Left ventricle myocardium superior (tissue), 1 donor: ENCODE data around the gene HGD. TPM values are rescaled to one million over a fixed set of nuclear protein-coding genes. Genes with fewer than 3 reads are reported as not detected.

Source experiments
- ATAC-seq: fragments of 200-7000 bp; cut with Tn5 transposase; one replicate; pipeline ENCODE4 v1.9.1; 2020; ENCODE audit warnings: mild to moderate bottlenecking, moderate library complexity
- DNase-seq: peaks from one replicate; pipeline ENCODE4 v3.0.0-alpha.2; 2020
- intact Hi-C: fragments of 100-400 bp; cut with micrococcal nuclease; formaldehyde crosslinking; loops from one replicate; pipeline ENCODE4 v1.11.0; 2022
- total RNA-seq: library from RNA; stranded (reverse); fragmentation: NEBNext Ultra II Directional; extraction: Animal tissue kit (Norgen Biotek cat#: 25700); gene quantifications from one replicate; pipeline ENCODE4 v1.2.1, GENCODE V29; 2021
- donor health status: DM: no; HTN: yes; CAD: no; lungs with severe emphysema.

Gene HGD
- total RNA-seq, 1 donor from 2014 or later = not detected

DNA sequence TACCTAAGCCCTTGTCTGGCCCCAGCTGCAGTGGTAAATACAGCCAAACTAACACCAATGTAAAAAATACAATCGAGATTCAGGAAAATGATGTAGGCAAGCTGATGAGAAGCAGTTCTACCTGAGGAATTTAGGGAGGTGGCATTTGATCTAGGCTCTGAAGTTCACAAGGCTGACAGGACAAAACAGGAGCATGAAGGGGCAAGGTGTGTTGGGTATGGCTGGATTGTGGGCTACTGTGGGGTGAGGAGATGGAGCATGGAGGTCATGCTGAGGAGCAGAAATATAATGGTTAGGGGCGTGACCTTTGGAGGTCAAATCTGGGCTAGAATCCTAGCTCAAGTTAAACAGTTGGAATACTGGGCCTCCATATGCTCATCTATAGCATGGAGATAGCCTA is 79.4 kb downstream of the HGD start:
- intact Hi-C loops = no loop called here
- ATAC-seq (no peak), DNase-seq (no peak)

DNA sequence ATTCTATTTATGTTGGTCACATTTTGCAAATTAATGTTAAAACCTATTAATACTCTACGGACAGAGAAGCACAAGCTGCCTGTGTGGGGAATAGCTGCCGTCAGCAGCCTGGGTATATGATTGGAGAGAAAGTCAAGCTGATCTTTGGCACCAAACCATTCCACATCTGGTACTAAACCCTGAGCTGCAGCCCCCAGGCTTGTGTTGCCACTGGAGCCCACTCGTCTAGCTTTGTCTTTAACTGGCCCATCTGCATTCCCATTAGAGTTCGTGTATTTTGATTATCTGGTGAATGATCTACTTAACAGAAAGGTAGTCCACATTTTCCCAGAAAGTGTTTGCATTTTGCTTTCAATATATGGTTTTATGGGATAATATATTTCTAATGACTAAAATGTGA is 80.5 kb downstream of the HGD start:
- DNase-seq (no peak), ATAC-seq (no peak)
- intact Hi-C loops = no loop called here

GRCh38 chr3:120599211-120599610 is 82.8 kb downstream of the HGD start:
- DNase-seq (no peak), ATAC-seq (no peak)
- intact Hi-C loops = no loop called here

DNA sequence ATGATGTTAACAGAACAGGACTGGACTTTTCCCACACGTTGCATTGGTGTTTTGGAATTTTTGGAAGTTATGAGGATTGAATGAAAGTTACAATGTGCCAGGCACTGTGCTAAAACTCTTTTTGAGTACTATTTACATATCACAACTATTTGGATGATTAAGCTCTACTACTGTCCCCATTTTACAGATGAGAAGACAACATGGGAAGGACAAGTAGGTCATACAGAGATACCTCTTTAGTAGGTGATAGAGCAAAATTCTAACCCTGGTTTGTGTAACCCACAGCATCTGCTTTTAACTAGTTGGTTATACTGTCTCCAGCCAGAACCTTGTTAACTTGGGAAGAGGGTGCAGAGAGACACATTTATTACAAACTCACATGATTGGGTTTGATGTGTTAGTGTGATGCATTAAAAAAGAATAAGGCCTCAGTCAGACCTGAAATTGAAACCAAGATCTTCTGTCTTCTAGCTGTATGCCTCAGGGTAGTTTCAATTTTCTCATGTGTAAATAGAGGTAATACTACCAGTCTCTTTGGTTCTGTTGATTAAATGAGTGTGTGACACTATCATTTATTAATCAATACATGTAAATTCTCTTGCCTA is 84.5 kb downstream of the HGD start:
- DNase-seq = no peak
- ATAC-seq = no peak
- intact Hi-C loops = no loop called here

GRCh38 chr3:120596853-120597223 is 85.2 kb downstream of the HGD start:
- intact Hi-C loops = no loop called here
- ATAC-seq (no peak), DNase-seq (no peak)

DNA sequence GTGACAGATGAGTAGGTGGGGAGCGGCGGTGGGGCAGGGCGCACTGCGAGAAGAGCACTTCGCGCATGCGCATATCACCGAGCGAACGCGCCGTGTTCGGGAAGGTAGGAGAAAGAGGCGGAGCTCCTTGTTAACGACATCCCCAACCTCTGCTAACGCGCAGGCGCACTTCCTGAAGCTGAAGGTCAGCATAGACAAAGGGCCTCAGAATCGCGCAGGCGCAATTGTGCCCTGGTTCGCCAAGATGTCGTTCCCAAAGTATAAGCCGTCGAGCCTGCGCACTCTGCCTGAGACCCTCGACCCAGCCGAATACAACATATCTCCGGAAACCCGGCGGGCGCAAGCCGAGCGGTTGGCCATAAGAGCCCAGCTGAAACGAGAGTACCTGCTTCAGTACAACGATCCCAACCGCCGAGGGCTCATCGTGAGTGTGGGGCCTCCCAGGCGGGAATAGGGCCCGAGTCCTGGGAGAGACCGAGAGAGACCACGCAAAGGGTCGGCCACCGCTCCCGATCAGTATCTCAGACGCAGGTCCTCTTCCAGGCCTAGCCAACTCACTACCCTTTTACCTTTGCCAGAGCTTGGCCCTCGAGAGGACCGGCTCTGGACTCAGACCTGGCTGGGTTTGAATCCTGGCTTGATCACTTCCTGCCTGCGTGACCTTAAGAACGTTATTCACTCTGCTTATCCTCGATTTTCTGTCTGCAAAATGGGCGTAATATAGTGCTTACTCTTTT is 85.8 kb downstream of the HGD start, which contains the start of gene NDUFB4:
Gene NDUFB4, plus strand, starts transcription at position 221 of the 737 bp plus-strand sequence. Its CDS starts 24 bp downstream, at position 245.
- ATAC-seq (peak; percentile 99), DNase-seq (peak; percentile 99)
- intact Hi-C loops = no loop called here

DNA sequence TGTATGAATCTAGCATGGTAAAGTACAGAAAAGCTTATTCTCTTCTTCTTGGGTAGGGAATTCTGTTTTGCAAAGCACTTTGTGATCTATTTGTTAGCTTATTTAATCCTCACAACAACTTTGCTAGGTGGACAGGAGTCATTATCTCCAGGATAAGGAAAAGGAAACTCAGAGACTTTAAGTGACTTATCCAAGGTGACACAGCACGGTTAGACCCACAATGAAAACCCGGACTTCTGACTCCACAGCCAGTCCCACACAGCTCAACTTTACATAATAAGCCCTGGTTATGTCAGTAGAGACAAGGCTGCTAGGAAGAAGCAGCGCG is 86.3 kb downstream of the HGD start:
- no peak for ATAC-seq
- intact Hi-C loops = no loop called here

GRCh38 chr3:120587332-120587975 is 94.6 kb downstream of the HGD start:
- ATAC-seq = no peak
- intact Hi-C loops = no loop called here
- no peak for DNase-seq

More for the DNA sequence above, 86.3 kb downstream of the HGD start:
- DNase-seq = no peak

Other genes starting within 250 kb of the HGD start
- 186 TPM for gene FSTL1, start 231.2 kb downstream of the HGD start, total RNA-seq
- gene NDUFB4, start 85.9 kb downstream of the HGD start, total RNA-seq = 645 TPM
- gene RABL3, start 60.3 kb upstream of the HGD start, total RNA-seq = 19.4 TPM
- gene GTF2E1, start 60.5 kb upstream of the HGD start, total RNA-seq = 11.4 TPM
- gene STXBP5L, start 226.0 kb upstream of the HGD start, total RNA-seq = not detected